IPS-20b (cell line): Measurements from ENCODE around the gene AIFM1.

Source experiments
- H3K27ac ChIP-seq: one replicate; pipeline ENCODE4 v1.5.1; 2013; ENCODE audit warnings: low read length
- H3K27me3 ChIP-seq: 2 replicates; pipeline ENCODE4 v1.6.1; 2013; ENCODE audit warnings: mild to moderate bottlenecking, low read length, inconsistent platforms; ENCODE audit not compliant: insufficient read depth
- H3K36me3 ChIP-seq: 2 replicates; pipeline ENCODE4 v1.6.1; 2013; ENCODE audit warnings: low read depth, mild to moderate bottlenecking, inconsistent platforms, low read length, moderate library complexity; ENCODE audit not compliant: insufficient read depth
- H3K4me1 ChIP-seq: 2 replicates; pipeline ENCODE4 v1.6.1; 2013; ENCODE audit warnings: mild to moderate bottlenecking, control low read depth, inconsistent platforms, low read length, moderate library complexity; ENCODE audit not compliant: insufficient read depth
- H3K4me3 ChIP-seq: 2 replicates; pipeline ENCODE4 v1.5.1; 2013; ENCODE audit warnings: mild to moderate bottlenecking, low read length, inconsistent platforms
- H3K9ac ChIP-seq: 2 replicates; pipeline ENCODE4 v1.6.1; 2013; ENCODE audit warnings: low read depth, mild to moderate bottlenecking, inconsistent platforms, low read length, moderate library complexity
- H3K9me3 ChIP-seq: 2 replicates; pipeline ENCODE4 v1.6.1; 2013; ENCODE audit warnings: mild to moderate bottlenecking, low read depth, low read length, inconsistent platforms; ENCODE audit not compliant: insufficient read depth

The AIFM1 gene

GRCh38 chrX:130136961-130137360, 28.7 kb downstream of the AIFM1 start:
- H3K4me3 ChIP-seq: no peak overlapping the region
- peaks cover 56% of the 10 kb centered on the region; the same call in 1 of the 2 replicates for H3K36me3 ChIP-seq
- no peak overlapping the region for H3K27ac ChIP-seq
- no peaks in the 10 kb centered on the region for H3K9me3 ChIP-seq
- H3K4me1 ChIP-seq: no peaks in the 10 kb centered on the region; the same call in 1 of the 2 replicates
- H3K27me3 ChIP-seq: peaks cover 4% of the 10 kb centered on the region; the same call in 1 of the 2 replicates
- no peak overlapping the region for H3K9ac ChIP-seq

DNA sequence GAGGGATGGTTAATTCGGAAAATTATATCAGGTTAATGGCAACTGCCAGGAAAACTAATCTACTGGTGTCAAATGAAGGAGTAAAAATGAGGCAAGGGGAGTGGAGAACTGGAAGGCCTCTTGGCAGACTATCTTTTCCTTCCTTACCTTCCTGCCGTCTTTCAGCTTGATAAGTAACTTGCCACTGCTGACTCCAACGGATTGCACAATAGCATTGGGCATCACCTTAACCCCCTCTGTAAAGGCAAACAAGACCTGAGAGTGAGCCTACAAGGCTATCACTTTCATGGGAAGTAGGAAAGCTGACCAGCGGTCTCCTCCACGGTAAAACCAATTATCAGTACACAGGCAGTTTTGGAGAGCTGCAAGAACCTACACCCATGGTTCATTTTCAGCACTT, 29.1 kb downstream of the AIFM1 start:
- H3K27ac ChIP-seq: no peak overlapping the region
- no peak overlapping the region for H3K4me3 ChIP-seq
- H3K36me3 ChIP-seq: peaks cover 58% of the 10 kb centered on the region; the same call in 1 of the 2 replicates
- H3K9ac ChIP-seq: no peak overlapping the region
- no peaks in the 10 kb centered on the region; the same call in 1 of the 2 replicates for H3K4me1 ChIP-seq
- H3K9me3 ChIP-seq: no peaks in the 10 kb centered on the region
- H3K27me3 ChIP-seq: peaks cover under 1% of the 10 kb centered on the region; the same call in 1 of the 2 replicates

DNA sequence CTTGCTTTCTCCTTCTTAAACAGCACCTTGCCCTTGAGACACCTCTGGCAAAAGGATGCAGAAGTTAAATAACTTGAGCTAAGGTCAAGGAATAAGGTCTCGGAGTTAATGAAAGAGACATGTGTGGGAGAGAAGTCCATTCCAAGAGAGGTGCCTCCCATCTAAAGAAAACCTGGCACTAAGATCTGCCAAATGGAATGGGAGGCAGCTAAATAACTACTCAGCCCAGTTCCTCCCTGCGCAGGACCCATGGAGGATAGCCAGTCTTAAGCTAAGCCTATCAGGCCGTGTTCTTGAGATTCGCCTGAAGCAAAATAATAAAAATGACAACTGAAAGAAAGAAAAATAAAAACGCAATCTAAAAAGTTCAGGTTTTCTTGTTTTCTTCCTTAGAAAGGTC, 34.7 kb downstream of the AIFM1 start:
- Histone ChIP-seq H3K9ac (no peak overlapping the region), H3K27me3 (no peaks in the 10 kb centered on the region), H3K36me3 (peaks cover 64% of the 10 kb centered on the region; the same call in 1 of the 2 replicates), H3K4me3 (no peak overlapping the region), H3K4me1 (no peaks in the 10 kb centered on the region), H3K9me3 (no peaks in the 10 kb centered on the region), H3K27ac (no peak overlapping the region)

DNA sequence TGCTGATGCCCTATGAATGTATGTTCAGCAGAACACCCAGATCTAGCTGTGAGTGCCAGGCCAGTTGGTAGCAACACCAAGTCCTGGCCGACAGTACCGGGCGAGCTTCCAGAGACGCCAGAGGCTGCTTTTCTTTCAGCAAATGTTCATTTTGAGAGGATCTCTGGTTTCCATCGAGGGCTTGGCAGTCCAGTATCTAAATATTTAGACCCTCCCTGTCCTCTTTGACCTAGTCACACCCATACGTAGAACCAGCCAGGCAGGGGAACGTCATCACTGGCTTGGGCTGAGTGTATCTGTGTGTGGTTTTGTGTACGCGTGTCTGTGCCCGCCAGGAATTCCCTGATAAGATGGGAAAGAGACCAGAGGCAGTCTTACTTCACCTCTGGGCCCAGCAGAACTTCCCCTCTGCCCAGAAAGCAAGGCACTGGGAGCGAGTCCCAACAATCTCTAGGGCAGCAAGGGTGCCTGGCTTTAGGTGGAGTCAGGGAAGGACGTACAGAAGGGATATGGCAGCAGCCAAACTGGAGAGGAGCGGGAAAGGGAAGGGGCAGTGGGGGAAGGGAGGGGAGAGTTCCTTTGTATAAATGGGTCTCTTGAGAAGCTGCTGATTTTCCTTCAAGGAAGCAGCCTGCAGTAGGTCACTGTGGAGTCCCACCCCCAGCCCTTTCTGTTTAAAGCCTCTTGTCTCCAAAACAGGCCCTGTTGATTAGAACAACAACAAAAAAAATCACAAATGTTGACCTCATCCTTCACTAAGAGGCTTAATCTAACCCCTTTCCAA, 40.4 kb downstream of the AIFM1 start:
- H3K9me3 ChIP-seq: no peaks in the 10 kb centered on the region
- no peaks in the 10 kb centered on the region for H3K4me1 ChIP-seq
- no peak overlapping the region for H3K4me3 ChIP-seq
- H3K36me3 ChIP-seq: peaks cover 26% of the 10 kb centered on the region; the same call in 1 of the 2 replicates
- H3K27ac ChIP-seq: no peak overlapping the region
- no peak overlapping the region for H3K9ac ChIP-seq
- peaks cover 14% of the 10 kb centered on the region for H3K27me3 ChIP-seq

DNA sequence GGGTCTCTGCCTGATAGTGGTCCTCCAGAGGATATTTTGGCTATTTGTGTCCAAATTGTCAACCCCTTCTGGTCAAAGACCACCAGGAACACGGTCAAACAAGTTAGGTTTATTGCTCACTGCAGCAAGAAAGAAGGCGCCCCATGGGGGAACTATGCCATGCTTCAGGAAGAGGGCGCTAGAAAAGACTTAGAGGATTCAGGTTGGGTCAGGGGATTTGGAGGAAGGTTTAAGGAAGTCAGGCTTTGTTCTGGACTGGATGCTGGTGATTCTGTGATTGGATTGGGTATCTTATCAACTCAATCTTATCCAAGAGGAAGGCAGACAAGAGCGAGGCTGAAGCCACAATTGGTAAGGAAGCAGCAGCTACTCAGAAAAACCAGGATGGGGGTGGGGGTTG, 41.1 kb downstream of the AIFM1 start:
- H3K36me3 ChIP-seq: peaks cover 19% of the 10 kb centered on the region; the same call in 1 of the 2 replicates
- H3K9me3 ChIP-seq: no peaks in the 10 kb centered on the region
- H3K27me3 ChIP-seq: peaks cover 21% of the 10 kb centered on the region
- H3K27ac ChIP-seq: no peak overlapping the region
- H3K4me1 ChIP-seq: no peaks in the 10 kb centered on the region
- H3K4me3 ChIP-seq: no peak overlapping the region
- H3K9ac ChIP-seq: no peak overlapping the region

DNA sequence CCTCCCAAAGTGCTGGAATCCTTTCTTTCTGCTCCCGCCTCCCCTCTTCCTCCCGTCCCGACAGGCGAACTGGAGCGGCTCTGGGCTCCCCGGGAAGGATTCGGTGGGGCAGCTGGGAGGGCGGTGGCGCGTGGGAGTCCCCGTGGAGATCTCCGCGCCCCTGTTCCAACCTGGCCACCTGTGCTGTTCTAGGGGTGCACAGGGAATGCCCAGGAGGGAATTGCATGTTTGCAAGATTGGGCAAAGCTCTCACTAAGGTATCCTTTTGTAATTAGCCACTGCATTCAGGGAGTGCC, 44.2 kb downstream of the AIFM1 start:
- H3K9ac ChIP-seq: no peak overlapping the region
- H3K36me3 ChIP-seq: no peaks in the 10 kb centered on the region
- peaks cover 34% of the 10 kb centered on the region for H3K27me3 ChIP-seq
- no peaks in the 10 kb centered on the region for H3K4me1 ChIP-seq
- no peak overlapping the region; the same call in 1 of the 2 replicates for H3K4me3 ChIP-seq
- no peaks in the 10 kb centered on the region for H3K9me3 ChIP-seq
- no peak overlapping the region for H3K27ac ChIP-seq

DNA sequence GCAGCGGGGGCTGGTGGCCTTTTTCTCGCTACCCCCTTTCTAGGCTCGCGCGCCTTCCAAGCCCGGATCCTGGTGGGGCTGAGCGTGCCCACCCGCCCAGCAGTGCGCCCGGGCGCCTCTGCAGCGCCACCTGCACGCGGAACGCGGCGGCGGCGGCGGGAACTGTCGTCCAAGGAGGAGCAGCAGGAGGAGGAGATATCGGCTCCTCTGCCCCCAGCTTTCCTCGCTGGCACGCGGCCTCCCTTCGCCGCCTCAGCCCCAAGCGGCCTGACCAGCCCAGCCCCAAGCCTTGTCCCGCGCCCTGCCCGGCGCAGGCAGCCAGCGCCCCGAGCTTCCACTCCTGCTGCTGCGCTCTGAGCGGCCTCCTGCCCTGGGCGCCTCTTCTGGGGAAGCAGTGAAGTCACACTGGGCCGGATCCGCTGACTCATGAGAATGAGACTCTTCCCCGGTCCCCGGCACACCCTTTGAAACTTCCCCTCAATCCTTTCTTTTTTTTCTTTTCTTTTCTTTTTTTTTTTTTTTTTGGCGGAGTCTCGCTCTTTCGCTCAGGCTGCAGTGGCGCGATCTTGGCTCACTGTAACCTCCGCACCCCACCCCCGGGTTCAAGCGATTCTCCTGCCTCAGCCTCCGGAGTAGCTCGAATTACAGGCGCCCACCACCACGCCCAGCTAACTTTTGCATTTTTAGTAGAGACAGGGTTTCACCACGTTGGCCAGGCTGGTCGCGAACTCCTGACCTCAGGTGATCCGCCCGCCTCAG, 44.7 kb downstream of the AIFM1 start:
- H3K4me1 ChIP-seq: no peaks in the 10 kb centered on the region
- H3K9me3 ChIP-seq: no peaks in the 10 kb centered on the region
- no peak overlapping the region for H3K27ac ChIP-seq
- peaks cover 34% of the 10 kb centered on the region for H3K27me3 ChIP-seq
- H3K36me3 ChIP-seq: no peaks in the 10 kb centered on the region
- peak overlapping the region; percentile 52; the same call in 1 of the 2 replicates for H3K4me3 ChIP-seq
- H3K9ac ChIP-seq: no peak overlapping the region

- peaks cover 34% of the 10 kb centered on the region for H3K27me3 ChIP-seq
- H3K9me3 ChIP-seq: no peaks in the 10 kb centered on the region
- no peaks in the 10 kb centered on the region for H3K4me1 ChIP-seq
- H3K9ac ChIP-seq: no peak overlapping the region
- peak overlapping the region; percentile 52; the same call in 1 of the 2 replicates for H3K4me3 ChIP-seq
- no peaks in the 10 kb centered on the region for H3K36me3 ChIP-seq
- no peak overlapping the region for H3K27ac ChIP-seq
Measured at GRCh38 chrX:130120321-130120731, 45.3 kb downstream of the AIFM1 start.

GRCh38 chrX:130119312-130119898, 46.2 kb downstream of the AIFM1 start:
- Histone ChIP-seq H3K27me3 (peaks cover 34% of the 10 kb centered on the region), H3K4me3 (no peak overlapping the region), H3K27ac (no peak overlapping the region), H3K9ac (no peak overlapping the region), H3K4me1 (no peaks in the 10 kb centered on the region), H3K36me3 (no peaks in the 10 kb centered on the region), H3K9me3 (no peaks in the 10 kb centered on the region)

DNA sequence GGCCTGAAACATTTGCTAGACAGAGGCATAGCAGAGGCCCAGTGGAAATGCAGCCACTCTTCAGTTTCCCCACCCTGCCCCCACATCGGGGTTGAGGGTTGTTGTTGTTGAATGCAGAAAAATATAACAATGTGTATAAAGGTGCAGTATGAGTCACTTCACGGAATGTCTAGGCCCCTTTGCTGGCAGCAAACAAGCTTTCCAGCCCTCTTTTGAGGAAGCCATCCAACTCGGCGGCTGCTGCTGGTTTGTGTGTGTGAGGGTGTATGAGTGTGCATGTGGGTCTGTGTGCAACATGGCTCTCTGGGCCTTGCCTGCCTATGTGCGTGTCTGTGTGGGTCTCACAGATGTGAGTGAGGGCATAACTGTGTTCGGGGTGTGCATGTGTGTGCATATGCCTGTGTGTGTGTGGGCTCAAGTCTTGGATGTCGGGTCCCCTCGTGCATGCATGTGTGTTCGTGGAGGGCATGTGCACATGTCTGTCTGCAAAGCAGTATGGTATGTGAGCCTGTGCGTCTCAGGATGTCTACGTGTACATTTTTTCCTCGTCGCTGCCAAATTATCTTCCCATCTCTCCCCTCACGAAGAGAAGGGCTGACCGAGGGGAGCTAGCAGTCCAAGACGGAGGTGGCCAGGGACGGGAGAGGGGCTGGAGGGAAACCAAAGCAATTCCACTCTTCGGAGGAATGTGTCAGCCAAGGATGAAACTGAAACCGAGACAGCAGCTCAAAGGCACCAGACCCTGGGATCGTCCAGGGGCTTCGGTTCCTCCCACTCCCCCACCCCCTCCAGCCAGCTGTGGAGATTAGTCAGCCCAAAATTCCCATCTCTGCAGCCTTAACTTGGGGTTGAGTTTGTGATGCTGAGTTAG, 47.0 kb downstream of the AIFM1 start:
- no peaks in the 10 kb centered on the region for H3K4me1 ChIP-seq
- H3K27me3 ChIP-seq: peaks cover 34% of the 10 kb centered on the region
- no peak overlapping the region for H3K9ac ChIP-seq
- H3K4me3 ChIP-seq: no peak overlapping the region
- no peaks in the 10 kb centered on the region for H3K9me3 ChIP-seq
- no peaks in the 10 kb centered on the region for H3K36me3 ChIP-seq
- no peak overlapping the region for H3K27ac ChIP-seq

GRCh38 chrX:130117166-130117565, 48.5 kb downstream of the AIFM1 start:
- no peaks in the 10 kb centered on the region for H3K4me1 ChIP-seq
- H3K27me3 ChIP-seq: peaks cover 36% of the 10 kb centered on the region
- H3K9me3 ChIP-seq: no peaks in the 10 kb centered on the region

More at GRCh38 chrX:130117166-130117565, 48.5 kb downstream of the AIFM1 start:
- H3K36me3 ChIP-seq: no peaks in the 10 kb centered on the region
- H3K9ac ChIP-seq: no peak overlapping the region
- H3K27ac ChIP-seq: no peak overlapping the region
- no peak overlapping the region for H3K4me3 ChIP-seq
